Measurements from ENCODE around the gene DPP4. TPM values are rescaled to one million over a fixed set of nuclear protein-coding genes. Genes with fewer than 3 reads are reported as not detected.

Gene DPP4
- total RNA-seq, 2 donors from 2014 or later, result 0.99 to 7.5 TPM

GRCh38 chr2:162044586-162044985 is 29.4 kb downstream of the DPP4 start:
- no peaks in the 10 kb centered on the region for H3K27me3 ChIP-seq
- H3K9me3 ChIP-seq, result no peaks in the 10 kb centered on the region
- H3K36me3 ChIP-seq (replicated peaks in 1 of 2; ENCODE audit: insufficient read depth in 1 of 2, low read depth in 2 of 2), result no peaks in the 10 kb centered on the region
- TF ChIP-seq POLR2A (IDR thresholded peaks at IDR 0.05), result no peak
- TF ChIP-seq, protein P1, sequence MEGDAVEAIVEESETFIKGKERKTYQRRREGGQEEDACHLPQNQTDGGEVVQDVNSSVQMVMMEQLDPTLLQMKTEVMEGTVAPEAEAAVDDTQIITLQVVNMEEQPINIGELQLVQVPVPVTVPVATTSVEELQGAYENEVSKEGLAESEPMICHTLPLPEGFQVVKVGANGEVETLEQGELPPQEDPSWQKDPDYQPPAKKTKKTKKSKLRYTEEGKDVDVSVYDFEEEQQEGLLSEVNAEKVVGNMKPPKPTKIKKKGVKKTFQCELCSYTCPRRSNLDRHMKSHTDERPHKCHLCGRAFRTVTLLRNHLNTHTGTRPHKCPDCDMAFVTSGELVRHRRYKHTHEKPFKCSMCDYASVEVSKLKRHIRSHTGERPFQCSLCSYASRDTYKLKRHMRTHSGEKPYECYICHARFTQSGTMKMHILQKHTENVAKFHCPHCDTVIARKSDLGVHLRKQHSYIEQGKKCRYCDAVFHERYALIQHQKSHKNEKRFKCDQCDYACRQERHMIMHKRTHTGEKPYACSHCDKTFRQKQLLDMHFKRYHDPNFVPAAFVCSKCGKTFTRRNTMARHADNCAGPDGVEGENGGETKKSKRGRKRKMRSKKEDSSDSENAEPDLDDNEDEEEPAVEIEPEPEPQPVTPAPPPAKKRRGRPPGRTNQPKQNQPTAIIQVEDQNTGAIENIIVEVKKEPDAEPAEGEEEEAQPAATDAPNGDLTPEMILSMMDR (IDR thresholded peaks at IDR 0.05), result no peak
- intact Hi-C loops (cut with DNase I), result no loop called here
- DNase-seq (no peak), ATAC-seq (no peak)
- 77 to 84% methylated on average over 4 of the region's 4 CpGs for WGBS, 2 donors
- H3K4me1 ChIP-seq, result no peaks in the 10 kb centered on the region
- H3K27ac ChIP-seq, result no peak overlapping the region
- no peak overlapping the region for H3K4me3 ChIP-seq

- Histone ChIP-seq H3K4me1 (no peaks in the 10 kb centered on the region), H3K27ac (no peak overlapping the region), H3K9me3 (no peaks in the 10 kb centered on the region), H3K27me3 (no peaks in the 10 kb centered on the region), H3K4me3 (no peak overlapping the region), H3K36me3 (replicated peaks in 1 of 2; ENCODE audit: insufficient read depth in 1 of 2, low read depth in 2 of 2) (no peaks in the 10 kb centered on the region)
- DNase-seq (no peak), ATAC-seq (no peak)
- no peak for TF ChIP-seq POLR2A (IDR thresholded peaks at IDR 0.05)
- TF ChIP-seq, protein P1 (IDR thresholded peaks at IDR 0.05), result no peak
- intact Hi-C loops (cut with DNase I), result no loop called here
- WGBS, 2 donors, result 85 to 87% methylated on average over 8 of the region's 8 CpGs
Observed at GRCh38 chr2:162043132-162043531, 30.9 kb downstream of the DPP4 start.

DNA sequence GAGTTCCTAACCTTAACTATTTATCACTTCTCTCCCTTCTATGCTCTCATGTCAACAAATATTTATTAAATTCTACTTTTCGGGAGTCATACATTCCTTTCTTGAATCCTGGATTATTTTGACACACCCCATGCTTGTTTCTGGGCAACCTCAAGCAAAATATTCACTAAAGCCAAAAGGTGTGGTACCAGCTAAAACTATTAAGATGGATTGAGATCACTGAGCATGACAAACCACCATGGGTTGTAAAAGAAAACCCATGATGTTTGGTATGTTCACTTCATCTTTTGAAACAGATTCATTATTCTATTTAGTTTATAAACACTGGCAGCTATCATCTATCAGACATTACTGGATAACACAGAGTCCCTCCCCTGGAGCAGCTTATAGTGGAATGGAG is 32.5 kb downstream of the DPP4 start:
- WGBS, 2 donors, result 43 to 55% methylated on average over 1 of the region's 1 CpG
- ATAC-seq, result no peak
- no peak for DNase-seq
- H3K9me3 ChIP-seq, result no peaks in the 10 kb centered on the region
- H3K27ac ChIP-seq, result no peak overlapping the region
- intact Hi-C loops (cut with DNase I), result no loop called here
- H3K36me3 ChIP-seq (replicated peaks in 1 of 2; ENCODE audit: insufficient read depth in 1 of 2, low read depth in 2 of 2), result no peaks in the 10 kb centered on the region
- H3K27me3 ChIP-seq, result no peaks in the 10 kb centered on the region
- TF ChIP-seq, protein P1 (IDR thresholded peaks at IDR 0.05), result no peak
- H3K4me3 ChIP-seq, result no peak overlapping the region
- no peaks in the 10 kb centered on the region for H3K4me1 ChIP-seq

DNA sequence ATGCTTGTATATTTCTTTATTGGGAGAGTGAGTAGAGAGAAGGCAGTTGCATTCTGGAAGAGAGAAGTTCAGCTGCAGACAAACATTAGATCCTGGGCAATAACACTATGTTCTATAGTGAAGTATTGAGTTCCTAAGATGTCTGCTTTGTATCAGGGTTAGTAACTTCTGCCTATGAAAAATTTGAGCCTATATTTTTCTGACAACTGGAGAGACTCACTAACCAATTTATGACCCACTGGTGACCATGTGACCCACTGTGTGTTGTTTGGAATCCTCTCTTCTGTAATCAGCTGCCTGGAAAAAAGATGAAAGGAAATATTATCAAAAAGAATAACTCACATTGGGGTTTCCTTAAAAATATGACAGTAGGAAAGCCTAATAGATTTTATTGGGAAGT is 35.3 kb downstream of the DPP4 start:
- Histone ChIP-seq H3K4me1 (no peaks in the 10 kb centered on the region), H3K4me3 (no peak overlapping the region), H3K27ac (no peak overlapping the region), H3K9me3 (no peaks in the 10 kb centered on the region), H3K36me3 (replicated peaks in 1 of 2; ENCODE audit: insufficient read depth in 1 of 2, low read depth in 2 of 2) (no peaks in the 10 kb centered on the region), H3K27me3 (no peaks in the 10 kb centered on the region)
- intact Hi-C loops (cut with DNase I), result no loop called here
- no peak for ATAC-seq
- TF ChIP-seq, protein P1 (IDR thresholded peaks at IDR 0.05), result no peak
- TF ChIP-seq POLR2A (IDR thresholded peaks at IDR 0.05), result no peak
- DNase-seq, result no peak

DNA sequence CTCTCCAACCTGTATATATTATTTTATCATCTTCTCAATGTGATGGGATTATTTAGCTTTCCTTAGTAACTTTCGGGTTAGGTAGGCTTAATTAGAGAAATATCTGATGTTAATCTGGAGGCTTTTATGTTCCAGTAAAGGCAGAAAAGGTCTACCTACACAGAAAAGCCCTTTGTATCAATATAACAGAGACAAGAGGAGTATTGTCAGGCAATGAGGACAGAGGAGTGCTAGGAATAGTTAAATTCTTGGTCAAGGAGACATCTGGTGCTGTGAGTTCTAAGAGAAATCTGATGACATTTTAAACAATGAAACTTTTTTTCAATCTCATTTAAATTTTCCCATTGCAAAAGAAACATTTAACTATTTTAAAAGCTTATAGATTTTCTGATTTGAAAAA is 36.1 kb downstream of the DPP4 start:
- no peak for ATAC-seq
- Histone ChIP-seq H3K27me3 (no peaks in the 10 kb centered on the region), H3K9me3 (no peaks in the 10 kb centered on the region), H3K4me1 (no peaks in the 10 kb centered on the region), H3K4me3 (no peak overlapping the region), H3K27ac (no peak overlapping the region), H3K36me3 (replicated peaks in 1 of 2; ENCODE audit: insufficient read depth in 1 of 2, low read depth in 2 of 2) (no peaks in the 10 kb centered on the region)
- no peak for DNase-seq
- intact Hi-C loops (cut with DNase I), result no loop called here
- WGBS, 2 donors, result 66 to 76% methylated on average over 1 of the region's 1 CpG
- TF ChIP-seq, protein P1 (IDR thresholded peaks at IDR 0.05), result no peak
- no peak for TF ChIP-seq POLR2A (IDR thresholded peaks at IDR 0.05)
